Central memory CD8-positive, alpha-beta T cell (primary cell): Measurements from ENCODE around the gene TAT.
A peak's percentile ranks its signal among the peaks of the same experiment; 100 is the strongest.
"Not testable (repeated sequence)": the region's sequence is repeated elsewhere in the genome, so short reads cannot be mapped to it uniquely, and the experiment has no call there.

Experiments used
- ATAC-seq: fragments of 150-1000 bp; cut with Tn5 transposase; replicated peaks from 2 replicates; pipeline ENCODE4 v1.10.0; 2022; ENCODE audit warnings: mild to moderate bottlenecking, moderate FRiP score, moderate number of reproducible peaks; ENCODE audit not compliant: poor library complexity, severe bottlenecking; ENCODE audit errors: extremely low read depth
- DNase-seq, 2 donors: peaks; one replicate each; pipeline ENCODE4 v3.0.0; 2021; ENCODE audit warnings: low spot score in 2 of 2
- H3K27ac Mint-ChIP-seq: one replicate; pipeline ENCODE4 v1.8.0; 2022; ENCODE audit warnings: low read depth, mild to moderate bottlenecking, moderate library complexity, mixed read lengths
- H3K27me3 Mint-ChIP-seq: one replicate; pipeline ENCODE4 v1.8.0; 2022; ENCODE audit warnings: mixed read lengths
- H3K36me3 Mint-ChIP-seq: one replicate; pipeline ENCODE4 v1.8.0; 2022; ENCODE audit warnings: mild to moderate bottlenecking, moderate library complexity, mixed read lengths; ENCODE audit not compliant: insufficient read depth
- H3K4me1 Mint-ChIP-seq: one replicate; pipeline ENCODE4 v1.8.0; 2022; ENCODE audit warnings: mixed read lengths
- H3K4me3 Mint-ChIP-seq: one replicate; pipeline ENCODE4 v1.8.0; 2022; ENCODE audit warnings: mild to moderate bottlenecking, moderate library complexity, mixed read lengths
- H3K9me3 Mint-ChIP-seq: one replicate; pipeline ENCODE4 v1.8.0; 2022; ENCODE audit warnings: mixed read lengths

The TAT gene

GRCh38 chr16:71576971-71577370, at the start of gene TAT:
Gene TAT, minus strand, starts transcription at chr16:71577092. Its CDS starts 677 bp downstream, at chr16:71576415.
- no peak within 1 kb of the TSS for H3K4me3 Mint-ChIP-seq
- no peaks in the 10 kb centered on the region for H3K36me3 Mint-ChIP-seq

DNA sequence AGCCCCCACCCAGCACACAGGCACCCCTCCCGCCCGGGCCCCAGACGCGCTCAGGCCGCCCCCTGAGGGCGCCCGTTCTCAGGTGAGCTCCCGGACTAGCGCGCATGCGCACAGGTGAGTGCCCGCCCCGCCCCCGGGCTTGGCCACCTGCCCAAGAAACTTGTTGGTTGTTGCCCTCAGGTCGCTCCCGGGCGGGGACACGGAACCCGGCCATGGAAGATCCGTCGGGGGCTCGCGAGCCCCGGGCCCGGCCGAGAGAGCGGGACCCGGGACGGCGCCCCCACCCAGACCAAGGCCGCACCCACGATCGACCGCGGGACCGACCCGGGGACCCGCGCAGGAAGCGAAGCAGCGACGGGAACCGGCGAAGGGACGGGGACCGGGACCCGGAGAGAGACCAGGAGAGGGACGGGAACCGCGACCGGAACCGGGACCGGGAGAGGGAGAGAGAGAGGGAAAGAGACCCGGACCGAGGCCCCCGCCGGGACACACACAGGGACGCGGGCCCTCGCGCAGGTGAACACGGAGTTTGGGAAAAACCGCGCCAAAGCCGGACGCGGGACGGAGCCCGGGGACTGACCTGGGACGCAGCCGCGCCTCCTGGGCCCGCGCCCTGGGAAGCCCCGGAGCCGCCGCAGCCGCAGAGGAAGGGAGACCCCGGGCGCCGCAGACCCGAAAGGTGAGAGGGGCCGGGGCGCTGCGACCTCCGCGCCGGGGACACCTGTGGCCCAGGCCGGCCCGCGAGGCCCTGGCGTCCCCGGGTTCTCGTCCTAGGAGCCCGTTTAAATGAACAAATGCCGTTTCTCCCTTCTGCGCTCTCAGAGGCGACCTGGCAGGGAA, 49.3 kb upstream of the TAT start, which contains the start of gene MARVELD3:
Gene MARVELD3 (plus strand): TSS at position 167 of the 840 bp plus-strand sequence. CDS start 46 bp downstream, at position 213.
- H3K27me3 Mint-ChIP-seq: no peaks in the 10 kb centered on the region
- no peaks in the 10 kb centered on the region for H3K36me3 Mint-ChIP-seq
- no peaks in the 10 kb centered on the region for H3K9me3 Mint-ChIP-seq
- peak within 1 kb of the TSS; percentile 10 for H3K4me3 Mint-ChIP-seq
- ATAC-seq: no peak
- H3K27ac Mint-ChIP-seq: no peak within 1 kb of the TSS
- DNase-seq: no peak
- H3K4me1 Mint-ChIP-seq: peaks cover 8% of the 10 kb centered on the region

More at GRCh38 chr16:71576971-71577370, at the start of gene TAT:
- Mint-ChIP-seq H3K27ac (no peak within 1 kb of the TSS), H3K9me3 (no peaks in the 10 kb centered on the region), H3K27me3 (peaks cover 38% of the 10 kb centered on the region), H3K4me1 (no peaks in the 10 kb centered on the region)
- DNase-seq (no peak), ATAC-seq (no peak)

DNA sequence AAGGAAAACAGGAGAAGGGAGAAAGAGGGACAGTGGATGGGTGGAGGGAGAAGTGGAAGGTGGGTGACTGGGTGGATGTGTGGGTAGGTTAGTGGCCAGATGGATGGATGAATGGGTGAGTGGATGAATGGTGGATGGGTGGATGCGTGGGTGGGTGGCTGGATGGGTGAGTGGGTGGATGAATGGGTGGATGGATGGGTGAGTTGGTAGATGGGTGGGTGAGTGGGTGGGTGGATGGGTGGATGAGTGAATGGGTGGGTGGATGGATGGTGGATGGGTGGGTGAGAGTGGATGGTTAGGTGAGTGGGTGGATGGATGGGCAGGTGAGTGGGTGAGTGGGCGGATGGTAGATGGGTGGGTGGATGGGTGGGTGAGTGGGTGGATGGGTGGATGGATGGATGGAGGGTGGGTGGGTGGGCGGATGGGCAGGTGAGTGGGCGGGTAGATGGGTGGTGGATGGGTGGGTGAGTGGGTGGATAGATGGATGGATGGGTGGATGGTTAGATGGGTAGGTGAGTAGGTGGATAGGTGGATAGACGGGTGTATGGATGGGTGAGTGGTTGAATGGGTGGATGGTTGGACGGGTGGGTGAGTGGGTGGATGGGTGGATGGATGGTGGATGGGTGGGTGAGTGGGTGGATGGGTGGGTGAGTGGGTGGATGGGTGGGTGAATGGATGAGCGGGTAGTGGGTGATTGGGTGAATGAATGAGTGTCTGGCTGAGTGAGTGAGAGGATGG, 48.4 kb upstream of the TAT start:
- no peaks in the 10 kb centered on the region for H3K9me3 Mint-ChIP-seq
- peaks cover 8% of the 10 kb centered on the region for H3K4me1 Mint-ChIP-seq
- H3K27me3 Mint-ChIP-seq: no peaks in the 10 kb centered on the region
- no peaks in the 10 kb centered on the region for H3K36me3 Mint-ChIP-seq
- H3K27ac Mint-ChIP-seq: no peak overlapping the region
- ATAC-seq (no peak), DNase-seq (no peak)
- peak overlapping the region; percentile 10 for H3K4me3 Mint-ChIP-seq

DNA sequence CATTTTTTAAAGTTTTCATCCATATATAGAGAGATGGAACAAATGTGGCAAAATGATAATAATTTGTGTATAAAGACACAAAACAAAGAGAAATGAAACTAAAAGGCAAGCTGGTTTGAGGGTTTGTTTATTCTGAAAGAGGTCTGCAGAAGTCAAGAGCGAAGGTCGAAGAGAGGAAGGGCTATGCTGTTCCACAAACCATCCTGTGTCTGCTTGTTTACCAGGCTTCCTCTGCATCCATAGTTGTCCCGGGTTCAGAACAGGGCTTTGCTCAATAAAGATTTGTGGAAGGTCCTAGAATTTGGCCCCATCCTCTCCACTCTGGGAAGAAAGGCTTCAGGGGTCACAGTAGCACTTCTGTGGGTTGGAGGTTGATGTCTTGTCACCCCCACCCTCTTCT, 46.7 kb upstream of the TAT start:
- no peaks in the 10 kb centered on the region for H3K9me3 Mint-ChIP-seq
- no peak for DNase-seq
- no peaks in the 10 kb centered on the region for H3K36me3 Mint-ChIP-seq
- H3K4me1 Mint-ChIP-seq: peaks cover 8% of the 10 kb centered on the region
- H3K27ac Mint-ChIP-seq: no peak overlapping the region
- no peak overlapping the region for H3K4me3 Mint-ChIP-seq
- ATAC-seq: no peak
- H3K27me3 Mint-ChIP-seq: peaks cover 9% of the 10 kb centered on the region

DNA sequence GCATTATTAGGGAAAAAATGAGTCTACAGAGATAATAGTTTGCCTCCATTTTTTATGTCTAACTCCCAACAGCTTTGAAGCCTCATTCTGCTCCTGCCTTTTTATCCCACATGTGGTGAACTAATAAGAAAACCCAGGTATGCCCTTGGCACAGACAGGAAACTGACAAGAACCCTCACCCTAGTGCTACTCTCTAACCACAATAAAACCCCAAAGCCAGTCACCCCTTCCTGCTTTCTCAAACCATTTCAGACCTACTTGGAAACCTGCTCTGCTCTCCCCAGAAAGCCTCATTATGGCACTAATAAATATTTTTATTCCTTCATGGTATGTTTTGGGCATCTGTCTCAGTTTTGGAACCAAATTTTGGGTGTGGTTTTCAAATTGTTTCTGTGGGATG, 45.2 kb upstream of the TAT start:
- peaks cover 8% of the 10 kb centered on the region for H3K4me1 Mint-ChIP-seq
- H3K9me3 Mint-ChIP-seq: no peaks in the 10 kb centered on the region
- no peak overlapping the region for H3K27ac Mint-ChIP-seq
- H3K4me3 Mint-ChIP-seq: no peak overlapping the region
- H3K27me3 Mint-ChIP-seq: peaks cover 16% of the 10 kb centered on the region
- no peak for DNase-seq
- H3K36me3 Mint-ChIP-seq: no peaks in the 10 kb centered on the region
- ATAC-seq: peak; percentile 40

DNA sequence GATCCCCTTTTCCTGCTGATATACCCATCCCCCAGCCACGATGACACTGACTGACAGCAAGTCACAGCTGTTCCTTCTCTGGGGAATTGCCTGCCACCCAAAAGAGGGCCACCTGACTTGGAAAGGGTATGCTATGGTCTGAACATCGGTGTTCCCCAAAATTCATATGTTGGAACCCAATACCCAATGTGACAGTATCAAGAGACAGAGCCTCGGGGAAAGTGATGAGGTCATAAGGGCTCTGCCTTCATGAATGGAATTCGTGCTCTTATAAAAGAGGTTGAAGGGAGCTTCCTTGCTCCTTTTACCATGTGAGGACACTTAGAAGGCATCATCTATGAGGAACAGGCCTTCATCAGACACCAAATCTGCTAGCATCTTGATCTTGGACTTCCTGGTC, 41.5 kb upstream of the TAT start:
- Mint-ChIP-seq H3K27ac (no peak overlapping the region), H3K4me3 (no peak overlapping the region), H3K36me3 (no peaks in the 10 kb centered on the region), H3K27me3 (peaks cover 41% of the 10 kb centered on the region), H3K4me1 (peaks cover 8% of the 10 kb centered on the region), H3K9me3 (no peaks in the 10 kb centered on the region)
- no peak for ATAC-seq
- no peak for DNase-seq

GRCh38 chr16:71614956-71615355, 38.1 kb upstream of the TAT start:
- not testable (repeated sequence) for DNase-seq, H3K4me3 Mint-ChIP-seq, ATAC-seq, H3K9me3 Mint-ChIP-seq, H3K27ac Mint-ChIP-seq, H3K4me1 Mint-ChIP-seq, H3K36me3 Mint-ChIP-seq
- H3K27me3 Mint-ChIP-seq: peaks cover 74% of the 10 kb centered on the region

DNA sequence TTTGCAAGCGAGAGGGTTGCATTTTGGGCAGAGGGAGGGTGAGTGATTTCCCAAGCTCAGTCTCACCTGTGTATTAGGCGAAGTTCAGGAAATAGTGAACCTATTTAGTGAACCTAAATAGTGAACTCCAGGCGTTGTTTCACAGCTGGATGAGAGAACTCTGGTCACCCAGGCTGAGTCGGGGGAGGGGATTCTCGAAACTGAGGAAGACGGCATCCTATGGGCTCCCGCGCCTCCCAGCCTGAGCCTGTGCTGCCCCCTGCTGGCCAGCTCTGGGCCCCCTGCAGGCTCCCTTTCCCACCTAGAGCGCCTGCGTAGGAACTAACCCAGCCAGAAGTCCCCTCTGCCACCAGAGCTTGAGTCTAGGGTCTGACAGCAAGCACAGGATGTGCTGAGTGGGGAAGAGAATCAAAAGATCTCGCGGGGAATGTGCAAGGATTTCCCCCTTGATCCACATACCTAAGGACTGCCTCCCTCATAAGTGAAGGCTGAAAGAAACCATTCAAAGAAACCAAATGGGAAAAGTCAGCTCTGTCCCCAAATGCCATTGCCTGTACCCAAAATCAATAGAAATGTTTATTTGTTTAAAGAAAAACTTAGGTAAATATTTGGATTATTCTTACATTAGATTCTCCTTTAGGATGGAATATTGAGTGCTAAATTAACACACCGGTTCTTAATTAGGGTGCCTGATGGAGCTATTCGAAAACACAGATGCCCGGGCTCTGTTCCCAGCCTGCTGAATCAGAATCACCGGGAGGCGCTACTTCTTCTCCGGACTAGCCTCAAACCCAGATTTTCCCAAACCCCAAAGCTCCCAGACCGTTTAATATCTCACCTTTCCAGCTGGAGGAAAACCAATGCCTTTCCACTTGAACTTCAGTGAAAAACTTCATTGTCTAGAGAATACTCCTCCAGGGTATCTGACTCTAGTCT, 34.3 kb upstream of the TAT start:
- Mint-ChIP-seq H3K27ac (no peak overlapping the region), H3K36me3 (no peaks in the 10 kb centered on the region), H3K4me1 (no peaks in the 10 kb centered on the region), H3K4me3 (no peak overlapping the region), H3K9me3 (no peaks in the 10 kb centered on the region), H3K27me3 (peaks cover 59% of the 10 kb centered on the region)
- ATAC-seq: peak; percentile 84
- peak; percentile 47 to 69 for DNase-seq

- DNase-seq: no peak
- peaks cover 53% of the 10 kb centered on the region for H3K27me3 Mint-ChIP-seq
Observed at GRCh38 chr16:71610447-71610846, 33.6 kb upstream of the TAT start.

DNA sequence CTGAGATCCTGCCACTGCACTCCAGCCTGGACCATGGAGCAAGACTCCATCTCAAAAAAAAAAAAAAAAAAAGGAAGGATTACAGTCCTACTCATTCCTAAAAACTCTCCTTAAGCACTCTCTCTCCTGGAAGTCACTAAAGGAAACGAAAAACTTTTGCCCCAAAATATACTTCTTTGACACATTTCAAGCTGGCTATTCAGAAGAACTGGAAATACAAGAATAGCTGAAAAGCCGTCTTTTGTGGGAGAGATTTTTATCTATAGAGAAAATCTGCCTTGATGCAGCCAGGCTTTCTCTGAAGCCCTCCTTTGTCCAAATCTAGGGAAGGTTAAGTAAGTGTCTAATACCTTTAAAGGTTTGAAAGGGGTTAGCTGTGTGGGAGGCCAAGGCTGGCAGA, 32.2 kb upstream of the TAT start:
- Mint-ChIP-seq H3K4me1 (no peaks in the 10 kb centered on the region), H3K27ac (no peak overlapping the region), H3K36me3 (no peaks in the 10 kb centered on the region), H3K4me3 (no peak overlapping the region), H3K27me3 (peaks cover 39% of the 10 kb centered on the region), H3K9me3 (no peaks in the 10 kb centered on the region)
- no peak for DNase-seq
- no peak for ATAC-seq

More at GRCh38 chr16:71610447-71610846, 33.6 kb upstream of the TAT start:
- no peaks in the 10 kb centered on the region for H3K36me3 Mint-ChIP-seq
- H3K4me3 Mint-ChIP-seq: no peak overlapping the region
- no peak overlapping the region for H3K27ac Mint-ChIP-seq
- H3K4me1 Mint-ChIP-seq: no peaks in the 10 kb centered on the region
- H3K9me3 Mint-ChIP-seq: no peaks in the 10 kb centered on the region
- ATAC-seq: no peak

GRCh38 chr16:71600822-71601221, 23.9 kb upstream of the TAT start:
- peaks cover 34% of the 10 kb centered on the region for H3K27me3 Mint-ChIP-seq
- H3K4me1 Mint-ChIP-seq: no peaks in the 10 kb centered on the region
- no peak overlapping the region for H3K27ac Mint-ChIP-seq
- DNase-seq: no peak
- no peak overlapping the region for H3K4me3 Mint-ChIP-seq
- ATAC-seq: no peak
- H3K36me3 Mint-ChIP-seq: no peaks in the 10 kb centered on the region
- no peaks in the 10 kb centered on the region for H3K9me3 Mint-ChIP-seq

GRCh38 chr16:71598426-71598825, 21.5 kb upstream of the TAT start:
- H3K27ac Mint-ChIP-seq, H3K36me3 Mint-ChIP-seq, H3K9me3 Mint-ChIP-seq, DNase-seq, ATAC-seq, H3K4me3 Mint-ChIP-seq, H3K4me1 Mint-ChIP-seq: not testable (repeated sequence)
- H3K27me3 Mint-ChIP-seq: peaks cover 50% of the 10 kb centered on the region
